ENCODE results near the gene NLRC5.

The NLRC5 gene

GRCh38 chr16:57081744-57082143 lies 92.4 kb downstream of the NLRC5 start:
- no peak overlapping the region for H3K4me3 ChIP-seq (ENCODE audit: control insufficient read depth in 1 of 7, extremely low read depth in 1 of 7, insufficient read depth in 4 of 7, low read depth in 2 of 7, low read length in 6 of 7)
- H3K4me1 ChIP-seq (ENCODE audit: control extremely low read depth in 1 of 4, control insufficient read depth in 4 of 4, insufficient read depth in 4 of 4, low read length in 3 of 4): peaks cover 3 to 8% (median 5%) of the 10 kb centered on the region in 4 experiments
- H3K27me3 ChIP-seq (replicated peaks in 2 of 5; ENCODE audit: control insufficient read depth in 4 of 5, insufficient read depth in 5 of 5, low read length in 4 of 5): no peaks in the 10 kb centered on the region
- no peak for DNase-seq
- no peaks in the 10 kb centered on the region for H3K9me3 ChIP-seq (ENCODE audit: control extremely low read depth in 1 of 5, control insufficient read depth in 4 of 5, insufficient read depth in 2 of 5, low read depth in 1 of 5, low read length in 4 of 5)
- peaks cover 0 to 19% (median 6%) of the 10 kb centered on the region in 4 experiments for H3K36me3 ChIP-seq (ENCODE audit: control insufficient read depth in 4 of 4, insufficient read depth in 4 of 4, low read length in 3 of 4)
- no peak overlapping the region for H3K27ac ChIP-seq (ENCODE audit: insufficient read depth in 1 of 2, low read depth in 1 of 2, low read length in 2 of 2, poor library complexity in 1 of 2, severe bottlenecking in 2 of 2)
- POLR2A ChIA-PET: no interaction called here
- CTCF ChIA-PET: interaction anchor here (1.1 to 8.1 kb wide), 6 partner anchors 15 to 117 kb away, joined by 3 to 104 read pairs (median 3); partner anchors contain the start of gene CPNE2

- 96% methylated on average over 6 of the region's 6 CpGs for WGBS (ENCODE audit: insufficient coverage)
- no peak overlapping the region for H3K27ac ChIP-seq (ENCODE audit: insufficient read depth in 1 of 2, low read depth in 1 of 2, low read length in 2 of 2, poor library complexity in 1 of 2, severe bottlenecking in 2 of 2)
These were observed 93.3 kb downstream of the NLRC5 start for GRCh38 chr16:57082664-57083063.

GRCh38 chr16:57083485-57084126 lies 94.2 kb downstream of the NLRC5 start:
- WGBS (ENCODE audit: insufficient coverage): 90% methylated on average over 5 of the region's 7 CpGs
- Histone ChIP-seq H3K36me3 (ENCODE audit: control insufficient read depth in 4 of 4, insufficient read depth in 4 of 4, low read length in 3 of 4) (peaks cover 0 to 13% (median 4%) of the 10 kb centered on the region in 4 experiments), H3K27ac (ENCODE audit: insufficient read depth in 1 of 2, low read depth in 1 of 2, low read length in 2 of 2, poor library complexity in 1 of 2, severe bottlenecking in 2 of 2) (no peak overlapping the region), H3K4me1 (ENCODE audit: control extremely low read depth in 1 of 4, control insufficient read depth in 4 of 4, insufficient read depth in 4 of 4, low read length in 3 of 4) (peaks cover 3 to 8% (median 5%) of the 10 kb centered on the region in 4 experiments), H3K4me3 (ENCODE audit: control insufficient read depth in 1 of 7, extremely low read depth in 1 of 7, insufficient read depth in 4 of 7, low read depth in 2 of 7, low read length in 6 of 7) (no peak overlapping the region), H3K27me3 (replicated peaks in 2 of 5; ENCODE audit: control insufficient read depth in 4 of 5, insufficient read depth in 5 of 5, low read length in 4 of 5) (no peaks in the 10 kb centered on the region), H3K9me3 (ENCODE audit: control extremely low read depth in 1 of 5, control insufficient read depth in 4 of 5, insufficient read depth in 2 of 5, low read depth in 1 of 5, low read length in 4 of 5) (no peaks in the 10 kb centered on the region)
- CTCF ChIA-PET: interaction anchor here (0.7 to 8.1 kb wide), 20 partner anchors 12 to 118 kb away, joined by 3 to 104 read pairs (median 5); partner anchors contain the start of gene CPNE2
- POLR2A ChIA-PET: no interaction called here
- no peak for DNase-seq

More at GRCh38 chr16:57082664-57083063, 93.3 kb downstream of the NLRC5 start:
- Histone ChIP-seq H3K36me3 (ENCODE audit: control insufficient read depth in 4 of 4, insufficient read depth in 4 of 4, low read length in 3 of 4) (peaks cover 0 to 17% (median 5%) of the 10 kb centered on the region in 4 experiments), H3K4me1 (ENCODE audit: control extremely low read depth in 1 of 4, control insufficient read depth in 4 of 4, insufficient read depth in 4 of 4, low read length in 3 of 4) (peaks cover 3 to 8% (median 5%) of the 10 kb centered on the region in 4 experiments), H3K4me3 (ENCODE audit: control insufficient read depth in 1 of 7, extremely low read depth in 1 of 7, insufficient read depth in 4 of 7, low read depth in 2 of 7, low read length in 6 of 7) (no peak overlapping the region), H3K9me3 (ENCODE audit: control extremely low read depth in 1 of 5, control insufficient read depth in 4 of 5, insufficient read depth in 2 of 5, low read depth in 1 of 5, low read length in 4 of 5) (no peaks in the 10 kb centered on the region), H3K27me3 (replicated peaks in 2 of 5; ENCODE audit: control insufficient read depth in 4 of 5, insufficient read depth in 5 of 5, low read length in 4 of 5) (no peaks in the 10 kb centered on the region)
- no peak for DNase-seq
- POLR2A ChIA-PET: interaction anchor here (0.6 kb wide), 1 partner anchor 23 kb away, joined by 3 read pairs; no protein-coding TSS in a partner anchor
- CTCF ChIA-PET: interaction anchor here (0.7 to 8.1 kb wide), 15 partner anchors 11 to 118 kb away, joined by 3 to 104 read pairs (median 5); partner anchors contain the start of gene CPNE2

GRCh38 chr16:57084257-57084770 lies 95.0 kb downstream of the NLRC5 start:
- Histone ChIP-seq H3K36me3 (ENCODE audit: control insufficient read depth in 4 of 4, insufficient read depth in 4 of 4, low read length in 3 of 4) (peaks cover 0 to 9% (median 4%) of the 10 kb centered on the region in 4 experiments), H3K27ac (ENCODE audit: insufficient read depth in 1 of 2, low read depth in 1 of 2, low read length in 2 of 2, poor library complexity in 1 of 2, severe bottlenecking in 2 of 2) (no peak overlapping the region), H3K4me3 (ENCODE audit: control insufficient read depth in 1 of 7, extremely low read depth in 1 of 7, insufficient read depth in 4 of 7, low read depth in 2 of 7, low read length in 6 of 7) (no peak overlapping the region), H3K27me3 (replicated peaks in 2 of 5; ENCODE audit: control insufficient read depth in 4 of 5, insufficient read depth in 5 of 5, low read length in 4 of 5) (no peaks in the 10 kb centered on the region), H3K4me1 (ENCODE audit: control extremely low read depth in 1 of 4, control insufficient read depth in 4 of 4, insufficient read depth in 4 of 4, low read length in 3 of 4) (peaks cover 3 to 8% (median 5%) of the 10 kb centered on the region in 4 experiments), H3K9me3 (ENCODE audit: control extremely low read depth in 1 of 5, control insufficient read depth in 4 of 5, insufficient read depth in 2 of 5, low read depth in 1 of 5, low read length in 4 of 5) (no peaks in the 10 kb centered on the region)
- peak; percentile 83 to 92 (median 87) for DNase-seq
- ChIA-PET POLR2A (no interaction called here), CTCF (interaction anchor here (0.8 to 8.1 kb wide), 19 partner anchors 12 to 119 kb away, joined by 3 to 104 read pairs (median 5); partner anchors contain the start of gene CPNE2)
- 27% methylated on average over 7 of the region's 9 CpGs for WGBS (ENCODE audit: insufficient coverage)

- DNase-seq: no peak
- ChIA-PET POLR2A (no interaction called here), CTCF (interaction anchor here (1.1 to 8.1 kb wide), 13 partner anchors 11 to 115 kb away, joined by 3 to 104 read pairs (median 6); partner anchors contain the start of gene CPNE2)
- H3K4me3 ChIP-seq (ENCODE audit: control insufficient read depth in 1 of 7, extremely low read depth in 1 of 7, insufficient read depth in 4 of 7, low read depth in 2 of 7, low read length in 6 of 7): no peak overlapping the region
- 95% methylated on average over 4 of the region's 7 CpGs for WGBS (ENCODE audit: insufficient coverage)
- peaks cover 3 to 8% (median 5%) of the 10 kb centered on the region in 4 experiments for H3K4me1 ChIP-seq (ENCODE audit: control extremely low read depth in 1 of 4, control insufficient read depth in 4 of 4, insufficient read depth in 4 of 4, low read length in 3 of 4)
- H3K36me3 ChIP-seq (ENCODE audit: control insufficient read depth in 4 of 4, insufficient read depth in 4 of 4, low read length in 3 of 4): peaks cover 0 to 7% (median 3%) of the 10 kb centered on the region in 4 experiments
- no peak overlapping the region for H3K27ac ChIP-seq (ENCODE audit: insufficient read depth in 1 of 2, low read depth in 1 of 2, low read length in 2 of 2, poor library complexity in 1 of 2, severe bottlenecking in 2 of 2)
- no peaks in the 10 kb centered on the region for H3K27me3 ChIP-seq (replicated peaks in 2 of 5; ENCODE audit: control insufficient read depth in 4 of 5, insufficient read depth in 5 of 5, low read length in 4 of 5)
- no peaks in the 10 kb centered on the region for H3K9me3 ChIP-seq (ENCODE audit: control extremely low read depth in 1 of 5, control insufficient read depth in 4 of 5, insufficient read depth in 2 of 5, low read depth in 1 of 5, low read length in 4 of 5)
These were observed 95.6 kb downstream of the NLRC5 start for GRCh38 chr16:57084996-57085395.

- Histone ChIP-seq H3K36me3 (ENCODE audit: control insufficient read depth in 4 of 4, insufficient read depth in 4 of 4, low read length in 3 of 4) (peaks cover 0 to 5% (median 2%) of the 10 kb centered on the region in 4 experiments), H3K27me3 (replicated peaks in 2 of 5; ENCODE audit: control insufficient read depth in 4 of 5, insufficient read depth in 5 of 5, low read length in 4 of 5) (no peaks in the 10 kb centered on the region), H3K27ac (ENCODE audit: insufficient read depth in 1 of 2, low read depth in 1 of 2, low read length in 2 of 2, poor library complexity in 1 of 2, severe bottlenecking in 2 of 2) (no peak overlapping the region), H3K4me3 (ENCODE audit: control insufficient read depth in 1 of 7, extremely low read depth in 1 of 7, insufficient read depth in 4 of 7, low read depth in 2 of 7, low read length in 6 of 7) (no peak overlapping the region), H3K9me3 (ENCODE audit: control extremely low read depth in 1 of 5, control insufficient read depth in 4 of 5, insufficient read depth in 2 of 5, low read depth in 1 of 5, low read length in 4 of 5) (no peaks in the 10 kb centered on the region), H3K4me1 (ENCODE audit: control extremely low read depth in 1 of 4, control insufficient read depth in 4 of 4, insufficient read depth in 4 of 4, low read length in 3 of 4) (peaks cover 3 to 17% (median 14%) of the 10 kb centered on the region in 4 experiments)
- CTCF ChIA-PET: interaction anchor here (1.0 to 8.1 kb wide), 4 partner anchors 9 to 80 kb away, joined by 3 to 104 read pairs (median 41); partner anchors contain the start of gene CPNE2
- no peak for DNase-seq
- POLR2A ChIA-PET: no interaction called here
- WGBS (ENCODE audit: insufficient coverage): 100% methylated on average over 1 of the region's 2 CpGs
These were observed 97.6 kb downstream of the NLRC5 start for GRCh38 chr16:57087003-57087402.

- Histone ChIP-seq H3K36me3 (ENCODE audit: control insufficient read depth in 4 of 4, insufficient read depth in 4 of 4, low read length in 3 of 4) (no peaks in the 10 kb centered on the region), H3K4me1 (ENCODE audit: control extremely low read depth in 1 of 4, control insufficient read depth in 4 of 4, insufficient read depth in 4 of 4, low read length in 3 of 4) (peaks cover 4 to 31% (median 22%) of the 10 kb centered on the region in 4 experiments), H3K27me3 (replicated peaks in 2 of 5; ENCODE audit: control insufficient read depth in 4 of 5, insufficient read depth in 5 of 5, low read length in 4 of 5) (no peaks in the 10 kb centered on the region), H3K9me3 (ENCODE audit: control extremely low read depth in 1 of 5, control insufficient read depth in 4 of 5, insufficient read depth in 2 of 5, low read depth in 1 of 5, low read length in 4 of 5) (no peaks in the 10 kb centered on the region), H3K4me3 (ENCODE audit: control insufficient read depth in 1 of 7, extremely low read depth in 1 of 7, insufficient read depth in 4 of 7, low read depth in 2 of 7, low read length in 6 of 7) (no peak overlapping the region), H3K27ac (ENCODE audit: insufficient read depth in 1 of 2, low read depth in 1 of 2, low read length in 2 of 2, poor library complexity in 1 of 2, severe bottlenecking in 2 of 2) (no peak overlapping the region)
- ChIA-PET POLR2A (no interaction called here), CTCF (interaction anchor here (0.9 kb wide), 1 partner anchor 14 kb away, joined by 3 read pairs; no protein-coding TSS in a partner anchor)
- no peak for DNase-seq
- 100% methylated on average over 7 of the region's 8 CpGs for WGBS (ENCODE audit: insufficient coverage)
These were observed 100.0 kb downstream of the NLRC5 start for GRCh38 chr16:57089406-57089805.

Data from common myeloid progenitor, CD34-positive (primary cell).